HepG2 (cell line): Measurements from ENCODE around the gene LRIG1. TPM values are rescaled to one million over a fixed set of nuclear protein-coding genes. Genes with fewer than 3 reads are reported as not detected.

ENCODE experiments used
- ATAC-seq: fragments of 200-7000 bp; cut with Tn5 transposase; 3 replicates; pipeline ENCODE4 v1.9.1; 2020; ENCODE audit warnings: mild to moderate bottlenecking, moderate library complexity
- BruUV-seq: library from RNA; stranded (reverse); fragments of 400-500 nt; replicated peaks from 2 replicates; lab custom pipeline; 2021; lab: Mats Ljungman, UMichigan
- CTCF ChIA-PET: fragments of 300-600 bp; formaldehyde crosslinking; extraction: SDS; loops from one replicate; lab custom pipeline; 2021; ENCODE audit warnings: low total read pairs, inconsistent platforms, low intra/inter-chr PET ratio; lab: Yijun Ruan, JAX
- POLR2A ChIA-PET: fragments of 350-600 bp; sonication (Branson Sonifier 250); formaldehyde crosslinking; loops from one replicate; lab custom pipeline; 2020; ENCODE audit warnings: antibody characterized with exemption, inconsistent platforms; lab: Yijun Ruan, JAX
- DNase-seq: peaks from one replicate; pipeline ENCODE4 v3.0.0-alpha.2; 2015; ENCODE audit warnings: low spot score
- FAIRE-seq: peaks from 3 replicates; lab custom pipeline; 2011; peaks lifted over from hg19 to GRCh38; lab: Jason Lieb, UNC
- H2AFZ ChIP-seq: one replicate; pipeline ENCODE4 v1.6.1; 2011; ENCODE audit warnings: low read length, inconsistent platforms
- H3K27ac ChIP-seq: fragments of 300-600 bp; 3 replicates; pipeline ENCODE4 v1.8.0; 2011; ENCODE audit warnings: mixed run types, mild to moderate bottlenecking, mixed read lengths, low read length, inconsistent platforms; ENCODE audit not compliant: insufficient read depth; ENCODE audit errors: extremely low read length
- H3K27me3 ChIP-seq, 2 experiments: fragments of 200-600 bp in 1 of 2; 2 replicates in 1 of 2; 3 replicates in 1 of 2; pipeline versions ENCODE4 v1.6.0 to v1.8.0; 2011; ENCODE audit warnings: low read length in 2 of 2, mild to moderate bottlenecking in 2 of 2, moderate library complexity in 2 of 2, inconsistent platforms in 1 of 2; ENCODE audit not compliant: insufficient read depth in 2 of 2, control insufficient read depth in 1 of 2
- H3K36me3 ChIP-seq, 2 experiments: fragments of 200-600 bp in 1 of 2; replicated peaks in 1 of 2; 2 replicates in 1 of 2; 3 replicates in 1 of 2; pipeline versions ENCODE4 v1.5.1 to v1.8.0; 2011; ENCODE audit warnings: low read length in 2 of 2, inconsistent platforms in 1 of 2; ENCODE audit not compliant: insufficient read depth in 2 of 2, control insufficient read depth in 1 of 2
- H3K4me1 ChIP-seq: 2 replicates; pipeline ENCODE4 v1.5.1; 2012; ENCODE audit warnings: low read length, inconsistent platforms; ENCODE audit not compliant: insufficient read depth
- H3K4me2 ChIP-seq: 2 replicates; pipeline ENCODE4 v1.6.0; 2011; ENCODE audit warnings: low read depth, low read length, inconsistent platforms
- H3K4me3 ChIP-seq, 3 experiments: fragments of 200-600 bp in 1 of 3; sonication (generic), shearing (Covaris generic) in 1 of 3; replicated peaks in 1 of 3; 2 replicates each; pipeline ENCODE4 v1.5.1; 2011 to 2016; ENCODE audit warnings: low read length in 3 of 3, inconsistent platforms in 2 of 3, low read depth in 2 of 3, mild to moderate bottlenecking in 2 of 3, control low read depth in 1 of 3, mixed read lengths in 1 of 3; ENCODE audit not compliant: insufficient read depth in 1 of 3
- H3K79me2 ChIP-seq: one replicate; pipeline ENCODE4 v1.6.1; 2011; ENCODE audit warnings: low read length, inconsistent platforms; ENCODE audit not compliant: insufficient read depth
- H3K9ac ChIP-seq: 2 replicates; pipeline ENCODE4 v1.6.0; 2011; ENCODE audit warnings: mild to moderate bottlenecking, low read depth, low read length, inconsistent platforms; ENCODE audit not compliant: insufficient read depth
- H3K9me3 ChIP-seq: 2 replicates; pipeline ENCODE4 v1.5.1; 2012; ENCODE audit warnings: mild to moderate bottlenecking, low read length
- H4K20me1 ChIP-seq: 2 replicates; pipeline ENCODE4 v1.6.0; 2011; ENCODE audit warnings: inconsistent platforms, mild to moderate bottlenecking, low read length, moderate library complexity; ENCODE audit not compliant: insufficient read depth
- JDP2 ChIP-seq: sonication (generic); formaldehyde crosslinking; IDR thresholded peaks from 2 replicates; pipeline ENCODE4 v1.8.1; 2022; ENCODE audit warnings: missing genetic modification reagents, borderline replicate concordance
- MTF2 ChIP-seq: sonication (generic); formaldehyde crosslinking; IDR thresholded peaks from 2 replicates; pipeline ENCODE4 v1.5.0; 2020; ENCODE audit warnings: missing genetic modification reagents, borderline replicate concordance
- NFATC3 ChIP-seq: sonication (generic); formaldehyde crosslinking; IDR thresholded peaks from 2 replicates; pipeline ENCODE4 v1.5.1; 2020; ENCODE audit warnings: mild to moderate bottlenecking, missing genetic modification reagents
- RFX5 ChIP-seq: IDR thresholded peaks from 2 replicates; pipeline ENCODE4 v1.6.1; 2011; ENCODE audit warnings: low read depth, low read length, improper control_type of control experiment
- SMYD3 ChIP-seq: sonication (generic); formaldehyde crosslinking; IDR thresholded peaks from 2 replicates; pipeline ENCODE4 v1.8.1; 2023; ENCODE audit warnings: mild to moderate bottlenecking, missing genetic modification reagents
- ZNF121 ChIP-seq: sonication (generic); formaldehyde crosslinking; IDR thresholded peaks from 2 replicates; pipeline ENCODE4 v1.5.0; 2020; ENCODE audit warnings: mild to moderate bottlenecking, missing genetic modification reagents
- ZNF510 ChIP-seq: sonication (generic); formaldehyde crosslinking; IDR thresholded peaks from 2 replicates; pipeline ENCODE4 v1.4.0; 2020; ENCODE audit warnings: low read depth, mild to moderate bottlenecking, missing genetic modification reagents
- ZNF788 ChIP-seq: sonication (generic); formaldehyde crosslinking; IDR thresholded peaks from 2 replicates; pipeline ENCODE4 v1.5.0; 2020; ENCODE audit warnings: mild to moderate bottlenecking, missing genetic modification reagents, borderline replicate concordance
- WGBS: methylation state at CpG from one replicate; pipeline ENCODE4 v1.1.6; 2017; ENCODE audit warnings: low lambda C conversion rate; 5-methylcytosine and 5-hydroxymethylcytosine counted together
- in situ Hi-C: cut with HindIII; loops from 2 replicates; pipeline ENCODE4 v1.10.0; 2017; ENCODE audit warnings: low pct_unique_long_range_greater_than_20kb; ENCODE audit not compliant: extremely low pct_ligation_motif_present
- intact Hi-C: fragments of 100-400 bp; cut with micrococcal nuclease; formaldehyde crosslinking; loops from one replicate; pipeline ENCODE4 v1.10.0; 2022; ENCODE audit not compliant: unreplicated experiment
- polyA plus RNA-seq, 8 experiments: library from polyadenylated mRNA; depleted of rRNA in 3 of 8; stranded (reverse) in 7 of 8; unstranded in 1 of 8; fragments of >200 nt; fragmentation: Illumina TruSeq in 4 of 8; extraction: Trizol in 4 of 8; gene quantifications; 2 replicates each; pipeline versions ENCODE4 v1.2.1 to v1.2.3, GENCODE V29; 2011 to 2016; ENCODE audit warnings: low read depth in 4 of 8, missing spikeins in 1 of 8, mixed read lengths in 1 of 8; ENCODE audit not compliant: insufficient read depth in 1 of 8
- total RNA-seq, 5 experiments: library from RNA; depleted of rRNA; stranded (reverse); fragments of >200 nt; fragmentation: Illumina TruSeq; extraction: Trizol; gene quantifications; 2 replicates each; pipeline ENCODE4 v1.2.3, GENCODE V29; 2016; ENCODE audit warnings: low read depth in 1 of 5
- TF ChIP-seq, protein P1 (sequence below): sonication (generic); formaldehyde crosslinking; IDR thresholded peaks from 2 replicates; pipeline ENCODE4 v1.4.0; 2020; ENCODE audit warnings: low read depth, mild to moderate bottlenecking, missing genetic modification reagents
- TF ChIP-seq, protein P2 (sequence below): sonication (generic); formaldehyde crosslinking; IDR thresholded peaks from 2 replicates; pipeline ENCODE4 v1.5.0; 2020; ENCODE audit warnings: missing genetic modification reagents
- TF ChIP-seq, protein P3 (sequence below): sonication (generic); formaldehyde crosslinking; IDR thresholded peaks from 2 replicates; pipeline ENCODE4 v1.4.0; 2020; ENCODE audit warnings: mild to moderate bottlenecking, missing genetic modification reagents
- TF ChIP-seq, protein P4 (sequence below): IDR thresholded peaks from 2 replicates; pipeline ENCODE4 v1.6.1; 2016; ENCODE audit warnings: missing genetic modification reagents, missing compliant biosample characterization

The LRIG1 gene
- total and polyA plus RNA-seq, 2 of the 13 experiments (the other 11 are each of a cell fraction or from before 2014, with no cell fraction given), result 17.8 to 24.8 TPM

DNA sequence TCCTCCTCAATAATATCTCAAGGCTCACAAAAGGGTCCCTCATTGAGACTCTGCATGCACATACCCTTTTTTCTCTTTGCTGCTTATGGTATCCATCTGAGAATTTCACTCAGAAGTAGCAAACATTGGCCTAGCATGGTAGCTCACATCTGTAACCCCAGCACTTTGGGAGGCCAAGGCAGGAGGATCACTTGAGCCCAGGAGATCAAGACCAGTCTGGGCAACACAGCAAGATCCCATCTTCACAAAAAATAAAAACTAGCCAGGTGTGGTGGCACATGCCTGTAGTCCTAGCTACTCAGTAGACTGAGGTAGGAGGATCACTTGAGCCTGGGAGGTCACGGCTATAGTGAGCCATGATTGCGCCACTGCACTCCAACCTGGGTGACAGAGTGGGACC is 11.7 kb downstream of the LRIG1 start:
- H3K4me1 ChIP-seq, result peaks cover 91% of the 10 kb centered on the region
- FAIRE-seq (no peak), ATAC-seq (no peak), DNase-seq (no peak)
- peaks cover 95% of the 10 kb centered on the region for H3K79me2 ChIP-seq
- TF ChIP-seq ZNF788 (no peak), ZNF121 (CRISPR knock-in tag) (peak; percentile 77)
- no peak overlapping the region for H3K27ac ChIP-seq
- H3K36me3 ChIP-seq, result no peaks in the 10 kb centered on the region
- no TSS peak for BruUV-seq
- H2AFZ ChIP-seq, result no peak overlapping the region
- H3K4me3 ChIP-seq, result no peak overlapping the region
- no peaks in the 10 kb centered on the region for H4K20me1 ChIP-seq
- H3K4me2 ChIP-seq, result no peak overlapping the region
- H3K9me3 ChIP-seq, result no peaks in the 10 kb centered on the region
- ChIA-PET CTCF (no interaction called here), POLR2A (interaction anchor here (1.2 to 5.5 kb wide), 2 partner anchors 7 to 9 kb away, joined by 3 to 26 read pairs; no protein-coding TSS in a partner anchor)
- H3K9ac ChIP-seq, result no peak overlapping the region
- intact Hi-C loops, result no loop called here
- in situ Hi-C loops, result no loop called here
- WGBS, result 96% methylated on average over 2 of the region's 2 CpGs
- no peaks in the 10 kb centered on the region for H3K27me3 ChIP-seq

DNA sequence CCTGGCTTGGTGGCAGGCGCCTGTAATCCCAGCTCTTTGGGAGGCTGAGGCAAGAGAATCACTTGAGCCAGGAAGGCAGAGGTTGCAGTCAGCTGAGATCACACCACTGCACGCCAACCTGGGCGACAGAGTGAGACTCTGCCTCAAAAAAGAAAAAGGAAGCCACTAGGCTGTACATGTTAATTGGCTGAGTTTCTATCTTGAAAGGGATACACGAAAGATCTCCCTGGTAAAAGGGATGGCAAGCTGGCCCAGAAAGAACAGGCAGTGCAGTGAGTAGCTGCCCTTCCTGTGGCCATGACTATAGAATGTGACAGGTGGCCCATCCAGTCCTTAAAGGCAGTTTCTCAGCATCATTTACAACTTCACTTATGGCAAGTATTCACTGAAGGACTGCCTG is 12.3 kb downstream of the LRIG1 start:
- in situ Hi-C loops (no loop called here), intact Hi-C loops (no loop called here)
- FAIRE-seq (no peak), ATAC-seq (no peak), DNase-seq (no peak)
- CTCF ChIA-PET, result no interaction called here
- Histone ChIP-seq H3K4me2 (no peak overlapping the region), H2AFZ (no peak overlapping the region), H3K27me3 (no peaks in the 10 kb centered on the region), H3K9me3 (no peaks in the 10 kb centered on the region), H4K20me1 (no peaks in the 10 kb centered on the region), H3K36me3 (no peaks in the 10 kb centered on the region), H3K4me1 (peaks cover 91% of the 10 kb centered on the region), H3K4me3 (no peak overlapping the region), H3K27ac (no peak overlapping the region), H3K9ac (no peak overlapping the region), H3K79me2 (peaks cover 97% of the 10 kb centered on the region)
- BruUV-seq, result no TSS peak
- POLR2A ChIA-PET, result no interaction called here
- 97% methylated on average over 4 of the region's 4 CpGs for WGBS
- TF ChIP-seq ZNF510 (no peak), NFATC3 (CRISPR knock-in tag) (no peak), MTF2 (CRISPR knock-in tag) (no peak), JDP2 (no peak), RFX5 (no peak), SMYD3 (CRISPR knock-in tag) (no peak)
- TF ChIP-seq, protein P1, sequence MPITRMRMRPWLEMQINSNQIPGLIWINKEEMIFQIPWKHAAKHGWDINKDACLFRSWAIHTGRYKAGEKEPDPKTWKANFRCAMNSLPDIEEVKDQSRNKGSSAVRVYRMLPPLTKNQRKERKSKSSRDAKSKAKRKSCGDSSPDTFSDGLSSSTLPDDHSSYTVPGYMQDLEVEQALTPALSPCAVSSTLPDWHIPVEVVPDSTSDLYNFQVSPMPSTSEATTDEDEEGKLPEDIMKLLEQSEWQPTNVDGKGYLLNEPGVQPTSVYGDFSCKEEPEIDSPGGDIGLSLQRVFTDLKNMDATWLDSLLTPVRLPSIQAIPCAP (CRISPR knock-in tag), result no peak
- TF ChIP-seq, protein P2, sequence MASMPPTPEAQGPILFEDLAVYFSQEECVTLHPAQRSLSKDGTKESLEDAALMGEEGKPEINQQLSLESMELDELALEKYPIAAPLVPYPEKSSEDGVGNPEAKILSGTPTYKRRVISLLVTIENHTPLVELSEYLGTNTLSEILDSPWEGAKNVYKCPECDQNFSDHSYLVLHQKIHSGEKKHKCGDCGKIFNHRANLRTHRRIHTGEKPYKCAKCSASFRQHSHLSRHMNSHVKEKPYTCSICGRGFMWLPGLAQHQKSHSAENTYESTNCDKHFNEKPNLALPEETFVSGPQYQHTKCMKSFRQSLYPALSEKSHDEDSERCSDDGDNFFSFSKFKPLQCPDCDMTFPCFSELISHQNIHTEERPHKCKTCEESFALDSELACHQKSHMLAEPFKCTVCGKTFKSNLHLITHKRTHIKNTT (CRISPR knock-in tag), result no peak
- TF ChIP-seq, protein P3, sequence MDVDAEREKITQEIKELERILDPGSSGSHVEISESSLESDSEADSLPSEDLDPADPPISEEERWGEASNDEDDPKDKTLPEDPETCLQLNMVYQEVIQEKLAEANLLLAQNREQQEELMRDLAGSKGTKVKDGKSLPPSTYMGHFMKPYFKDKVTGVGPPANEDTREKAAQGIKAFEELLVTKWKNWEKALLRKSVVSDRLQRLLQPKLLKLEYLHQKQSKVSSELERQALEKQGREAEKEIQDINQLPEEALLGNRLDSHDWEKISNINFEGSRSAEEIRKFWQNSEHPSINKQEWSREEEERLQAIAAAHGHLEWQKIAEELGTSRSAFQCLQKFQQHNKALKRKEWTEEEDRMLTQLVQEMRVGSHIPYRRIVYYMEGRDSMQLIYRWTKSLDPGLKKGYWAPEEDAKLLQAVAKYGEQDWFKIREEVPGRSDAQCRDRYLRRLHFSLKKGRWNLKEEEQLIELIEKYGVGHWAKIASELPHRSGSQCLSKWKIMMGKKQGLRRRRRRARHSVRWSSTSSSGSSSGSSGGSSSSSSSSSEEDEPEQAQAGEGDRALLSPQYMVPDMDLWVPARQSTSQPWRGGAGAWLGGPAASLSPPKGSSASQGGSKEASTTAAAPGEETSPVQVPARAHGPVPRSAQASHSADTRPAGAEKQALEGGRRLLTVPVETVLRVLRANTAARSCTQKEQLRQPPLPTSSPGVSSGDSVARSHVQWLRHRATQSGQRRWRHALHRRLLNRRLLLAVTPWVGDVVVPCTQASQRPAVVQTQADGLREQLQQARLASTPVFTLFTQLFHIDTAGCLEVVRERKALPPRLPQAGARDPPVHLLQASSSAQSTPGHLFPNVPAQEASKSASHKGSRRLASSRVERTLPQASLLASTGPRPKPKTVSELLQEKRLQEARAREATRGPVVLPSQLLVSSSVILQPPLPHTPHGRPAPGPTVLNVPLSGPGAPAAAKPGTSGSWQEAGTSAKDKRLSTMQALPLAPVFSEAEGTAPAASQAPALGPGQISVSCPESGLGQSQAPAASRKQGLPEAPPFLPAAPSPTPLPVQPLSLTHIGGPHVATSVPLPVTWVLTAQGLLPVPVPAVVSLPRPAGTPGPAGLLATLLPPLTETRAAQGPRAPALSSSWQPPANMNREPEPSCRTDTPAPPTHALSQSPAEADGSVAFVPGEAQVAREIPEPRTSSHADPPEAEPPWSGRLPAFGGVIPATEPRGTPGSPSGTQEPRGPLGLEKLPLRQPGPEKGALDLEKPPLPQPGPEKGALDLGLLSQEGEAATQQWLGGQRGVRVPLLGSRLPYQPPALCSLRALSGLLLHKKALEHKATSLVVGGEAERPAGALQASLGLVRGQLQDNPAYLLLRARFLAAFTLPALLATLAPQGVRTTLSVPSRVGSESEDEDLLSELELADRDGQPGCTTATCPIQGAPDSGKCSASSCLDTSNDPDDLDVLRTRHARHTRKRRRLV (CRISPR knock-in tag), result no peak
- TF ChIP-seq, protein P4, sequence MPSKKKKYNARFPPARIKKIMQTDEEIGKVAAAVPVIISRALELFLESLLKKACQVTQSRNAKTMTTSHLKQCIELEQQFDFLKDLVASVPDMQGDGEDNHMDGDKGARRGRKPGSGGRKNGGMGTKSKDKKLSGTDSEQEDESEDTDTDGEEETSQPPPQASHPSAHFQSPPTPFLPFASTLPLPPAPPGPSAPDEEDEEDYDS (CRISPR knock-in tag), result no peak
